Stimulated activated CD4-positive, alpha-beta T cell treated with anti-CD3 and anti-CD28 coated beads, TNF-alpha, amount 100 ng/mL, for 48 hours (primary cell): ENCODE results near the gene NBAS.
"Not testable (repeated sequence)": the region's sequence is repeated elsewhere in the genome, so short reads cannot be mapped to it uniquely, and the experiment has no call there.

Source experiments
- DNase-seq, 3 donors: peaks; one replicate each; pipeline ENCODE4 v3.0.0-alpha.2; 2020; ENCODE audit warnings: low read depth in 3 of 3

NBAS gene

DNA sequence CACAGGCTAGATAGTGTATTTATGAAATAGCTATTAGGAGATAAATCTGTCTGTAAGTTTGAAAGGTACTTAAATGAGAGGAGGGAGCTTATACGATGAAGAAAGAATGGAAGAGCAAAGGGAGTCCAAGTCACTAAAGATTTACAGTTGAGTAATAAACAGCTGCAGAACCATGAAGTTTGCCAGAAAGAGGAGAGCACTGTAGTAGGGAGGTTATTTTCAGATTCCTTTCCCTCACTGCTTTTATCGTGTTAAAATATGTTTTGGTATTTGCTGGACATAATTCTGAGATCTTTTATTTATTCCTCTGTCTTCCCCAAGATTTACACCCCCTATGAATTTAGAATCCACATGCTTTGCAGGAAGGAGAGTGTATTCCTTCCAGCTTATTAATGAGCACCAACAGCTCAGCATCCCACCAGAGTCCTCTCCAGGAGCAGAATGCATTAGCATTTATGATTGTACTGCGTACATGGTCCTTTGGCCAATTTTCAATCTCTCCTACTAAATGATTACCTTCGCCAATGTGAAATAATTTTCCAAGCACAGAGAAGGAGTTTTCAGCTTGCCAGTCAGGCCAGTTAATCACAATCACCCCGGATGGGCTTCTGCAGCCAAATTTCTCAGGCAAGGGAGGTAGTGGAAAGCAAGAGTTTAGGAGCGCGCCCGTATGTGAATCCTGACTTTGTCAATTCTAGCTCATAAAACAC lies 297.0 kb downstream of the NBAS start:
- DNase-seq: no peak

DNA sequence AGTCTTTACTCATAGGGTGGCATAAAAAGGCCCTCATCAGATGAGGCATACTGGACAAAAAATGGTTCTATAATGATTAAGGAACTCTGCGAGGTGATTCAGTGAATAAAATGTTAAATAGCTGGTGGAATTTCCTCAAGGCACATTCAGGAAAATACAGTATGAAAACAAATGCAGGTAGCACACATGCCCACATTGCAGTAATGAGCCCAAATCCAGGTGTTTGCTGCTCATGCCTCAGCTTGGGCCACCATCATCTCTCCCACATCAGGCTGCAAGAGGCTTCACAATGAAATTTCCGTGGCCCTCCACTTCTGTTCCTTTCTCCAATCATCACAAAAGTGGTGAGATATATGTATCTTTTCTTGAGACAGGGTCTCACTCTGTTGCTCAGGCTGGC lies 298.3 kb downstream of the NBAS start:
- DNase-seq: no peak

DNA sequence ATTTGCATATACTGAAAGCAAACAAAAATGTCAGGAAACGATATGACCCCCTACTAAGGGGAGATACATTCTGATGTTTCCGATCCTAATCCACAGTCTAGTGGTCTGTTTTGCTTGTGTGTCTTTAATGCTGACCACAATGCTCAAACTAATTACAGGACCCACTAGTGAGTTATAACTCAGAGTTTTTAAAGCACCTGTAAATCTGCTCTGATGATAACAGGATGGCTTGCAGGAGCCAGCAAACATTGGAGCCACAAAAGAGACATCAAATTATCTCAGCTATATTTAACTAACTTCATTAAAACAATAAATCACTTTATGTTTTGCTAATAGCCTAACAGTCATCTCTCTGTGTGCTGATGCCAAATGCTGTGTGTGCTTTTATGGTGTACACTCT lies 300.3 kb downstream of the NBAS start:
- DNase-seq: no peak

DNA sequence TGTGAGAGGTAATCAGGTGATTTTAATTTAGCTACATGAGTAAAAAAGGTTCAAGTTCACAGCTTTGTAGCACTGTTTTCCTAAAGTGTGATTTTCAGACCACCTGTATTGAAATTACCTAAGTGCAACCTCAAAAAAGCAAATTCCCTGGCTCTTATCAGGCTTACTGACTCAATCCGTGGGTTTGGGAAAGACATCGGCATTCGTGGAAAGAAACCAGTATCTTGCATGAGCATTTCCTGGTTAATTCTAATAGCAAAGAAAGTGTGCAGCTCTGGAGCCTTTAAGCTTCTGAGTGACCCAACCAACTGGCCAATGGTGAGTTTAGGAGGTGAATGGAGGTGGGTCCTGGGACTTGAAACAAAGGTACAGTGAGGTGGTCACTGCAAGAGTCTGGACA lies 300.9 kb downstream of the NBAS start:
- DNase-seq: no peak

DNA sequence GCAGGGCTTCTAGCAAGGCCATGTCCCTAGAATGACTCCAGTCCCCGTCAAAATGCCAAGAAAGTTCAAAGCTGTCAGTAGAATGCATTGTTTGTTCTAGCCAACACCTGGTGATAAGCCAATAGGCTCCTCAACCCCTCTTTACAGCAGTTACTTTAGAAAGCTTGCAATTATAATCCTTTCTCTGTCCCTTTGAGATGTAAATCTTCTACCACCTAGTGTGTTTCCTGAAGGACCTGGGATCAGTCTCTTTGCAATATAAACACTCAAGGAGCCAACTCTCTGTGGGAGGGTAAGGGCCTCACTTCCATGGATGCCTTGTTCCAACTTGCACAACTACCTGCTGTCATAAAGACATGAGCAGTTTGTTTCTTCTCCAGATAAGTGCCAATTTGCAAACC lies 301.8 kb downstream of the NBAS start:
- no peak for DNase-seq

DNA sequence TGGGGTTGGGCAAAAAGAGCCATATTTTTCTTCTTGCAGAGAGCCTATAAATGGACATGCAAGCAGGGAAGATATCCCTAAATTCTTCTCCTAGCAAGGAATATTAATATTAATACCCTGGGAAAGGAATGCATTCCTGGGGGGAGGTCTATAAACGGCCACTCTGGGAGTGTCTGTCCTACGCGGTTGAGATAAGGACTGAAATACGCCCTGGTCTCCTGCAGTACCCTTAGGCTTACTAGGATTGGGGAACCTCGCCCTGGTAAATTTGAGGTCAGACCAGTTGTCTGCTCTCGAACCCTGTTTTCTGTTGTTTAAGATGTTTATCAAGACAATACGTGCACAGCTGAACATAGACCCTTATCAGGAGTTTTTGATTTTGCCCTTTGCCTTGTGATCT lies 302.7 kb downstream of the NBAS start:
- DNase-seq: not testable (repeated sequence)

DNA sequence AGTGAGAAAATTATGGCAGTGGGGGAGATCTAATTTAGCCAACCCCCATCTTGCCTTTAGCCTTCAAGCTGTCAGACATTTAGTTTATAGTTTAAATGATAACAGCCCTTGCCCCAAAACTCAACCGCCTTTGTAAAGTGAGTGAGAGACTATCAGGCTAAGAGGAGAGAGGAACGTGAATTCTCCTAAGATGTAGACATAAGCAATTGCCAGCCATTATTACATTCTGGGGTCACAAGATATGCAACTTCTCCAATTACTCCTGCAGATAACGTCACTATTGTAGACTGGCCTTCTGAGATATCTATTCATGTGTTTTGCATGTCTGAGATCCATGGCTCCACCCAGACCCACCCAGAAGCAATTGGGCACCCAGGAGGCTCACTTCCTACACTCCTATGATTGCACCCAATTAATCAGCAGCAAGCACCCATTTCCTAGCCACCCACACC lies 307.3 kb downstream of the NBAS start:
- no peak for DNase-seq

DNA sequence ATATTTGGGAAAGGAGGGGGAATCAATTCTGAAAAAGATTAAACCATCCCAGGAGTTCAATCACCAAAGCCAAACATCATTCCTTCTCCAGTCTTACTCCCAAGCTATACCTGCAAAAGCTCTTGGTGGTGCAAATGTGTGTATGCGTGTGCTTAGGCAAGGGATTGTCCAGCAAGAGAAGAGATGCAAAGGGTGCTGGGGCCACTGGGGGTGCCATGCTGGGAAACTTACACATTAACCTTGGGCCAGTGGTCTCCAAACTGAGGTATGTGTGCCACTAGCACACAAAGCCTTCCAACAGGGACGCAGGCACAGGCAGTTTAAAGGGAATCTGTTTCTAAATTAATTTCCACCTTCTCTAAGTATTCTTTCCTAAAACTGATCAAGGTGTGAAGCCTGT lies 307.9 kb downstream of the NBAS start:
- DNase-seq: no peak

DNA sequence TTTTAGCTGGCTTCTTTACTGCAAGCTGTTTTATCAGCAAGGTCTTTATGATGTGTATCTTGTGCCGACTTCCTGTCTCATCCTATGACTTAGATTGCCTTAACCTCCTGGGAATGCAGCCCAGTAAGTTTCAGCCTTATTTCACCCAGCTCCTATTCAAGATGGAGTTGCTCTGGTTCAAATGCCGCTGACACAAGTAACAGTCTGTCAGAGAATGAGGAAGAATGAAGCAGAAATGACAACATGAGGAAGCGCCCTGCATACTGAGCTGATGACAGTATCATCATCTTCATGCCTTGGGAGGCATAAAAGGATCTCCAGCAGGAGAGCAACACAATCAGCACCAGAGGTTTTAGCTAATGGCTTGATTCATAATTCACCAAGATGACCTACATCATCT lies 309.4 kb downstream of the NBAS start:
- no peak for DNase-seq

DNA sequence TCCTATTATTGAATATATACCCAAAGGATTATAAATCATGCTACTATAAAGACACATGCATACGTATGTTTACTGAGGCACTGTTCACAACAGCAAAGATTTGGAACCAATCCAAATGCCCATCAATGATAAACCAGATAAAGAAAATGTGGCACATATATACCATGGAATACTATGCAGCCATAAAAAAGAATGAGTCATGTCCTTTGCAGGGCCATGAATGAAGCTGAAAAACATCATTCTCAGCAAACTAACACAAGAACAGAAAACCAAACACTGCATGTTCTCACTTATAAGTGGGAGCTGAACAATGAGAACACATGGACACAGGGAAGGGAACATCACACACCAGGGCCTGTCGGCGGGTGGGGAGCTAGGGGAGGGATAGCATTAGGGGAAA lies 310.2 kb downstream of the NBAS start:
- not testable (repeated sequence) for DNase-seq

DNA sequence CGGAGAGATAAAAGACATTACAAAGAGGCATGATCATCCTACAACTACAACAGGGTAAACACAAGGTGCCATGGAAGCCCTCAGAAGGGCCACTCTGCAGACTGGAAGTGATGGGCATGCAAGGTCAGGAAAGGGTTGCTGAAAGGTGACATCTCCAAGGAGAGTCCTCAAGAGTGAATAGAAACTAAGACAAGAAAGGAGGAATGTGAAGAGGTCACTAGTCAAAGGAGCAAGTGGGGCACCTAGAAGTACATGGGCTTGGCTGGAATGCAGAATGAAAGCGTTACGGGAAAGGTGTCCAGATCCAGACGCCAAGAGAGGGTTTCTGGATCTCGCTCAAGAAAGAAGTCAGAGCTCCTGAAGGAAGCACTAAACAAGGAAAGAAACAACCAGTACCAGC lies 314.3 kb downstream of the NBAS start:
- no peak for DNase-seq

DNA sequence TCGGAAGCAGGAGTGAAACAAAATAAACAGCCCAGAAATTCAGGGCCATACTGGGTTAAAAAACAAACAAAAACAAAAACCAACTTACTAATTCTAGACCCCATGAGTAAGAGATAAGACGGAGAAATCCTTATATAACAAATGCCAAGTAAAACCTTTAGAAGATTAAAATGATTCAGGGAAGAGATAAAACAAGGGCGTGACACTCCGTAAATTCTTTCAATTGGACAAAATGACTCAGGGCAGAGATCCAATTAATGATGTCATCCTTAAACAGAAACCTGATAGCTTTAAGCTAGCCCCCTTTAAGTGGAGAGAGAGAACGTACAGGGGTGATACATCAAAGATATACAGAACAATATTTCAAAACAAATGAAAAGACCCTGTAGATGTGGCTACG lies 317.4 kb downstream of the NBAS start:
- no peak for DNase-seq

DNA sequence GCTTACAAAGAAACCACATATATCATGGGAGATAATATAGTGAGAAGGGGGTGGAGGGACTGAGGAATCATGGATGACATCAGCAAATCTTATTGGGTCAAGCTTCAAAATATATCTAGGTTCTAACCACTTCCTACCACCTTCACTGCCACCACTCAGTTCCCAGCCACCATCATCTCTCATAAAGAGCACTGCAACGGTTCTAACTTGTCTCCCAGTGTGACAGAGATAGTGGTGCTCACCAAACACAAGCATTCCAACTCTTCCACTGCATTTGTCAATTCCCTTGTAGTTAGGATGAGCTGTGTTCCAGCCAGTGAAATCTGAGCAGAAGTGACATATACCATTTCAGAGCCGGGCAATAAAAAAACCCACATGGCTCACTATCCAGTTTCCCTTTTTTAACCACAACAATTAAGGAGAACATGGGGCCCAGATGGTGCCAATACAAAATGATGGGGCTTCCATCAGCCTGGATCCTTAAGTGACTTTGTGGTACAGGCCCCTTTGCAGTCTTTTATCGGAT lies 318.1 kb downstream of the NBAS start:
- DNase-seq: no peak

DNA sequence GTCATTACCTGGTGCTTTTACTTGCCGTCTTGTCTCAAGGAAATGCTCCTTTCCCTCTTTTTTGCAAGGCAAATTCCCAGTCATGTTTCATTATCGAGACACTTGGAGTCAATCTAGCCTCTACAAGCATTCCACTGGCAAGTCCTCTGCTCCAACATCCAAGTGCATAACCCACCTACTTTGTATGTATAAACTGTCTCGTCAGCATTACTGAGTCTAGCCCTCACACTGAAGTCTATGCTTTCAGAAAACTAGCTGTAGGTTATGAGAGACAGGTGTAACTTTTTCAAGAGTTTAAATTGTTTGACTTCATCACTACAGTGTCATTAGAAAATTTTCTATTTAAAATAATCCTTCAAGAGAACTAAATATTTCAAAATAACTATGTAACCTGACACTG lies 319.2 kb downstream of the NBAS start:
- DNase-seq: no peak

DNA sequence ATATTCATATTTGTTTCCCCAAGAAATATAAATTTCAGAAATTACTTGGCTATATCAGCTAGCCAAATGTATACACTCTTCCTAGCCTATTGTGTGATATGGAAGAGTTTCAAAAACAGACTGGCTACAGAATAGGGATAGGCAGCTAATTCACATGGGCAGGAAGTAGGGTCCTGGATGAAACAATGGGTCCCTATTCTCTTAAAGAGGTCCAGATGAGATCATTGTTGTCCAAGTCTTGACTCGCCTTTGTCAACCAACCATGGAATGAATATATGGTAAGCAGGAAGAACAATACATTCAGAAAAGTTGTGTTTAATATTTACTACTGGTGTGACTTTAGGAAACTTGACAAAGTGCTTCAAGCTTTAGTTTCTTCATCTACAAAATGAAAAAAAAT lies 319.9 kb downstream of the NBAS start:
- no peak for DNase-seq

DNA sequence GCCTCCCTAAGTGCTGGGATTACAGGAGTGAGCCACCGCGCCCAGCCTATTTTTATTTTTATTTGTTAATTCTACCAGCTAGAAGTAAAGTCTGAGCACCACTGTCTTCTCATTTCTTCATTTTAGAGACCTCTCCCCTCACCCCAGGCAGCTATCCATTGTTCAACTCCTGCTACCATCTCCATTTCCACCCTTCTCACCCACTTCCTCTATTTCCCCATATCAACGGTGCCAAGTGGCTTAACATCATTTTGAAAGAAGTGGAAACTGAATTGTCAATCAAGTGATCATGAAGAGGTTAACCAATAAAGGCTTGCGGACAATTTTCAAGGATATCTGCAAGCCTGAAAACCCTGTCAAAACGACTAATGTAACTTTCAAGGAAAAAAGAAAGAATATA lies 323.1 kb downstream of the NBAS start:
- no peak for DNase-seq

DNA sequence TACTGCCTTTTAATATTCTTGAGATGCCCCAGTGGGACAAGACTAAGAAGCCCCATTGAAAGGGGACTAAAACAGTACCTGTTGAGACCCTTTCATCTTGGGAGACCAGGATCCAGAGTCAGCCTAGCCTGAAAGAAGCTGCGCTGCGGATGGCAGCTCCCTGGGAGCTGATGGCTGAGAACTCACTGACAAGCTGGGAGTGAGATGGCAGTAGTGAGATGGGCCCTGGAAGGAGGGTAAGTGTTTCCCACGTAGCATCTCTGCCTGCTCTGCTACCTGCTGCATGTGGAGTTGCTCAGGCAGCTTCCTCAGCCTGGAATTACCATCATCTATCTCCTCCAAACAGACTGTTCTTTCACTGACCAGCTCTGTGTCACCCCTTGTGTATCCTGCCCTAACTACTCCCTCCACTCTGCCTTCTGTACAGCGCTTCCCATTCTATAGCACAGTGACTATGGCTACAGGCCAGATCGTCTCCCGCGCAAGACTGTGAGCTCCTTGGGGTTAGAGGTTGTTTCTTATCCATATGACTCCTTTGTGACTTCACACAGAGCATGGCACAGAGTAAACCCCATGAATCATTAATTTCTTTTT lies 330.4 kb downstream of the NBAS start:
- DNase-seq: no peak

DNA sequence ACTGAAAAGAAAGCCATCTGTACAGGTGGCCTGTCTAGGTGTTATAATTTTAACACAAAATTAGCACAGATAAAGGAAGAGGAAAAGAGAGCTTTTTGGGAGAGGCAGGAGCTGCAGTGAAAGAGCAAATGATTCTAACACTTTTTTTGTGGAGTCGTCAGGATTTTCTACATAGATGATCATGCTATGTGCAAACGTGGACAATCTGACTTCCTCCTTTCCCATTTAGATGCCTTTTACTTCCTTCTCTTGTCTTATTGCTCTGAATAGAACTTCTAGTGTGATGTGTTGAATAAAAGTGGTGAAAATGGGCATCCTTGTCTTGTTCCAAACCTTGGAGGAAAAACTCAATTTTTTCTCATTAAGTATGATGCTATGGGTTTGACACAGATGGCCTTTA lies 334.5 kb downstream of the NBAS start:
- no peak for DNase-seq

DNA sequence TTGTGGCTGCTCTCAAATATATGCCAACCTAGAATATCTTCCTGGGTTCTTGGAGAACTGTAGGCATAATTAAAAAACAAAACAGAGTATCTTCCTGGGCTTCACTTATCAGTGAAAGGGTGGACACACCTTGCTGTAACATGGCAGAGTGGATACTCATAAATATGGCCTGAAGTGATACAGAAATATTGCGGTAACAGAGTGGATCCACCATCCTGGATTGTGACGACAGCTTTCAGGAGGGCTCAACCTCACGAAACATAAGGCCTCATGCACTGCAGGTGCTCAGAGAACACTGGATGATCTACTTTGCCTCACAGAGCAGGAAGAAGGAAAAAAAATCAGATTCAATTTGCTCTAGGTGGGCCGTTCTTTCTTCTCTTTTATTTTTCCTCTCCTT lies 336.0 kb downstream of the NBAS start:
- DNase-seq: no peak

DNA sequence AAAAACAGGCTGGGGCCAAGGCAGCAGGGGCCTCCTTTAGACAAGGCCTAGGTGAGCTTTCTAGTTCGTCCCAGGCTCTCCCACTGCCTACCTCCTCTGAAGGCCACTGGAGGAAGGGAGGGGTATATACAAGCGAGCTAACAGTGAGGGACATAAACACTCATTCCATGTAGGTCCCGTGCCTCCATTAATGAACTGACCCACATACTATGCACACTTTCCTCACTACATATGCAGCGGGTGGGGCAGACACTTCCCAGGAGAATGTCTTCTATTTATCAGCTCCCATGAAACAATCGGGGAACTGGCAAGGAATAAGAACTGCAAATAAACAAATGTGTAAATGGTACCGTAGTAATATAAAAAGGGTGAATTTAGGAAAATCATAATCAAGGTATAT lies 336.5 kb downstream of the NBAS start:
- no peak for DNase-seq

DNA sequence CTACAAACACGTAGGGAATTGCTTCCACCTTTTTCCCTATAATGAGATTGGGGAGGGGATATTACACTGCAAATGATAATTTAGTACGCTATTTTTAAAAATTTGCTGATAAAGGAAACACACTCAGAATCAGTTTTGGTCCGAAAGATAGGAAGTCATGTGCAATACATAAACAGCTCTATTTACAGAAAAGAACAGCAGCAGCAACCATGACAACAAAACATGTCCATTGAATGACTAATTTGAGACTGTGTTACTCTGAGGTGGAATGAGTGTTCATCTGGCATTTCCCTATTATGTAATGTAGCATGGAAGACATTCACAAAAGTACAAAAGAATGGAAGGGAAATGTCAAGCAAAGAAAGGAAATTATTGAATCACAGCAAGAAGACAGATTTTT lies 337.2 kb downstream of the NBAS start:
- DNase-seq: no peak

DNA sequence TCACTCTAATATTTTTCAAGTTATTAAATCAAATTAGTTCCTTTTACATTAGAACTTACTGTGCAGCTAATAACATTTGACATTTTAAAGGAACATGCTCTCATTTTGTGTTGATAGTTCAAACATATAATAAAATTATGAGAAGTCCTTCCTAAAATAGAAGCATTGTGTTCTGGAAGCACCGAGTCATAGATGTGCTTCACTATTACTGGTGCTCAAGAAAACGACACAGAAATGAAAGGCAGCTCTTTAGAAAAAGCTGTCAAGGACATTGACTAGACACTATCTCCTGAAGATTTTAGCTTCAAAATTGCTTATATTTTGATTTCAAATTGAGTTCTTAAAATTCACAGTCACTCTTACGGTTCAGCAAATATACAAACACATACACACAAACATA lies 338.3 kb downstream of the NBAS start:
- DNase-seq: no peak

DNA sequence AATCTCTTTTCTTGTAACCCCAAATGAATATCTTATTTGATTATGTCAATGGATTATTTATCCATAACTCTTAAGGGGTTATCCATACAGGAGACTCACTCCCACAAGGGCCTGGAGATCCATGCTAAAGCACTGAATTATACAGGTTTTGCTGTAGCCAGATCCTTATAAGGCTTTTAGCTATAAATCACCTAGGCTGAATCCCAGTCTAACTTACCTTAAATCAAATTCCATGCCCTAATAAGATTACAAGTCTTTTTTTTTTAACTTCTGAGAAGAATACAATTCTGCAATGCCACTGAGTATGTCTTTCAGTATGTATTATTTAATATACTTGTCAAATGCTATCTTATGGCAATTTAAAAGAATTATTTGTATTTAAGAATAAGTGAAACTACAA lies 340.5 kb downstream of the NBAS start:
- DNase-seq: no peak
